GM18861 (cell line): ENCODE data around the gene TMEM165.
A peak's percentile ranks its signal among the peaks of the same experiment; 100 is the strongest.

ENCODE experiments used
- ATAC-seq: cut with Tn5 transposase; IDR thresholded peaks from one replicate; pipeline ENCODE4 v1.9.1; 2021; ENCODE audit not compliant: unreplicated experiment

TMEM165 gene

DNA sequence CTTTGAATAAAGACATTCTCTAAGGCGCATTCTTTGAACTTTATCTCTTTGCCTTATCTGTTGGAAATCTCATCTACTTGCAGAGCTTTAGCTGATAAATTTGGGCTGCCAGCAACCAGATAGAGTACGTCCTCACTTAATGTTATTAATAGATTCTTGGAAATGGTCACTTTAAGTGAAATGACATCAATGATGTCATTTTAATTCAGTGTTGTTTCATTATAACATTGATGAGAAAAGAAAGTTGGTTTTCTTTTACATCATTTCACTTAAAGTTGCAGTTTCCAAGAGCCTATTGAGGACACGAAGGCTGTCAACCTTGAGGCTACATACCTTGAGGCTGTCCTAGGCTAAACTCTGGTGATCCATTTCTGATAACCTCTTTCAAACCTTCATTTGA is 9.3 kb downstream of the TMEM165 start:
- ATAC-seq: no peak

DNA sequence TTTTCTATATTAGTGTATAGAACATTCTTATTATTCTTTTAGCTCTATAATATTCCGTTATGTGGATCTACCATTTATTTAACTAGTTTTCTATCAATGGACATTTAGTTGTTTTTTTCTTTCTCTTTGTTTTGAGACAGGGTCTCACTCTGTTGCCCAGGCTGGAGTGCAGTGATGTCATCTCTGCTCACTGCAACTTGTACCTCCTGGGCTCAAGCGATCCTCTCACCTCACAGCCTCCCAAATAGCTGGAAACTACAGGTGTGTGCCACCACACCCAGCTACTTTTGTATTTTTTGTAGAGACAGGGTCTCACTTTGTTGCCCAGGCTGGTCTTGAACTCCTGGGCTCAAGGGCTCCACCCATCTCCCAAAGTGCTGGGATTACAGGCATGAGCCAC is 10.8 kb downstream of the TMEM165 start:
- no peak for ATAC-seq

DNA sequence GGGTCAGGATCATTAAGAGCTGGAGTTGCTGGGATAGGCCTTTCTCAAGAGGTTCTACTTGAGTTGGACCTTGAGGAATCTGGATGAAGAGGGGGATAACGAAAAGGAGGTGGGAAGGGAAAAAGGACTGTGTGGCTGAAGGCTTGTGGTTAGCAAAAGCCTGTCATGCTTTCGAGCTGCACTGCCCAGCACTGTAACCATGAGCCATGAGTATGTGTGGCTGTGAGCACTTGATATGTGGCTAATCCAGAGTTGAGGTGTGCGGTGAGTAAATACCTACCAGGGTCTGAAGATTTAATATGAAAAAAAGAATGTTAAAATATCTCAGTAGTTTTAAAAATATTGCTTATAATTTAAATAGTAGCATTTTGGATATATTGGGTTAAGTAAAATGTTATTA is 11.4 kb downstream of the TMEM165 start:
- ATAC-seq: no peak

DNA sequence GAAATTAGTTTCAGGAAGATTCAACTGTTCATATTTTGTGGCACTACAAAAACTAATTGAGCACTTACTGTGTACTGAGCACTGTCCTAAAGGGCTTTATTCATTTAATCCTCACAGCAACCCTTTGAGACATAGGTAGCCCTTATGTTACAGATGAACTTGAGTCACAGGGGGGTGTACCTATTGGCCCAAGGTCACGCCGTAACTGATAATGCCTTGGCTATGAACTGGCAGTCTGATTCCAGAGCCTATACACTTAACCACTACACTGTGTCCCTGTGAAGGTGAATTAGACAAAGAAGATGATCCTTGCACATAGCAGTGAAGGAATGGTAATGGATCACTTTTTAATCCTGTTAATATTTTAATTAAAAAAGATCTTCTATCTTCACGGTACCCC is 12.0 kb downstream of the TMEM165 start:
- ATAC-seq: no peak

DNA sequence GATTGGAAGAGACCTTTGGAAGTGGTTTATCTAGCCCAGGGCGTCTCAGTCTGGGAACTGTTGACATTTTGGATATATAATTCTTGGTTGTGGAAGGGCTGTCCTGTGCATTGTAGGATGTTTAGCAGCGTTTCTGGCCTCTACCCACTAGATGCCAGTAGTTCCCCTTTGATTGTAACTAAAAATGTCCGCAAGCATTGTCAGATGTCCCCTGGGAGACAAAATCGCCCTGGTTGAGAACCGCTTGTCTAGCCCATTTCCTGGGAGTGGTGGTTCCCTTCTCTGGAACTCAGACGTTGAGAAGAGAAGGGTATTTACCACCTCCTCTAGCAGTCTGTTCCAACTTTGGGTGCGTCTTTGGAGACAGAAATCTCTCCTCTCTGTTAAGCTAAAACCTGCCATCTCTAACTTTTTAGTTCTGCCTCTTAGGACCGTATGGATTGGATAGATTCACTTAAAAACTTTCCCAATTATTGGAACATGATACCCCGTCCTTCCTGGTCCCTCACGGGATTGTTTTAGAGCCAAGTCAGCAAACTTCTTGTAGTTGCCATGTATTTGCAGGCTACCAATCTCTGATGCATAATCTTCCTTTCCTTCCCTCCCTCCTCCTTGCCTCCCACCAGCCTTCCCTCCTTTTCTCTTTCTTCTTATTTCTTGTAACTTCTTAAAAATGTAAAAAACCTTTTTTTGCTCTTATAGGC is 13.9 kb downstream of the TMEM165 start:
- ATAC-seq: peak; percentile 87

DNA sequence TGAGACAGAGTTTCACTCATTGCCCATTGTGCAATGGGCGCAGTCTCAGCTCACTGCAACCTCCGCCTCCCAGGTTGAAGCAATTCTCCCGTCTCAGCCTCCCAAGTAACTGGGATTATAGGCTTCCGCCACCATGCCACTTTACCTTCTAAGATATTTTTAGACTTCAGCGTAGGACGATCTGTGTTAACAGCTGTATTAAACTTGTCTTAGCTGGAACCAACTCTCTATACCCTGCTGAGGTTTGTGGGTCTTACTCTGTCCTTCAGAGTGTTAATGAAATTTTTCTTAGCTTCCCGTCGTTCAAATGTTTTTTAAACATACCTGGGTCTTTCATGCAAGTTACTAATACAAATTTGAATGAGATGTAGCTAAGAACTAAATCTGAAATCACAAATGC is 14.7 kb downstream of the TMEM165 start:
- no peak for ATAC-seq

DNA sequence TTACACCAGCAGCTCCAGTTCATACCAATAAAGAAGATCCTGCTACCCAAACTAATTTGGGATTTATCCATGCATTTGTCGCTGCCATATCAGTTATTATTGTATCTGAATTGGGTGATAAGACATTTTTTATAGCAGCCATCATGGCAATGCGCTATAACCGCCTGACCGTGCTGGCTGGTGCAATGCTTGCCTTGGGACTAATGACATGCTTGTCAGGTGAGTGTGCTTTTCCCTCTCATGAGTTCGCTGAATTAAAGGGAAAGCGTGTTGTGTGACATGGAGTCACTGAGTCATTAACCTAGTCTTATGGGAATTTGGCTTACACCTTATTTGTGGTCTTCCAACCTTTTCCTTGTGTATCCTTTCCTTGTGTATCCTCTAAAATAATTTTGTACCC is 15.9 kb downstream of the TMEM165 start:
- no peak for ATAC-seq

DNA sequence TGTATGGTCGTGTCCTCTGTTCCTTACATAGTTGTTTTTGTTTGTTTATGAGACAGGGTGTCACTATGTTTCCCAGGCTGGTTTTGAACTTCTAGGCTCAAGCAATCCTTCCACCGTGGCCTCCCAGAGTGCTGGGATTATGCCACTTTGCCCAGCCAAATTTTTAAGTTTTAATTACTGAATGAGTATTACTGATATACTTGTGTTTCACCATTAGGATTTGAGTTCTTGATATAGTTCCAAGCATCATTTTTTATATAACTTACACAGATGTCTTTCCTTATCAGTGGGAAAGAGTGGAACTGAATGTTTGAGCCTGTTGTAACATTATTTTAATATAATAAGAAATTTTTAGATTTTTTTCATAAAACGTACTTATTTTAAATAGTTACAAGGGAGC is 20.4 kb downstream of the TMEM165 start:
- ATAC-seq: no peak

DNA sequence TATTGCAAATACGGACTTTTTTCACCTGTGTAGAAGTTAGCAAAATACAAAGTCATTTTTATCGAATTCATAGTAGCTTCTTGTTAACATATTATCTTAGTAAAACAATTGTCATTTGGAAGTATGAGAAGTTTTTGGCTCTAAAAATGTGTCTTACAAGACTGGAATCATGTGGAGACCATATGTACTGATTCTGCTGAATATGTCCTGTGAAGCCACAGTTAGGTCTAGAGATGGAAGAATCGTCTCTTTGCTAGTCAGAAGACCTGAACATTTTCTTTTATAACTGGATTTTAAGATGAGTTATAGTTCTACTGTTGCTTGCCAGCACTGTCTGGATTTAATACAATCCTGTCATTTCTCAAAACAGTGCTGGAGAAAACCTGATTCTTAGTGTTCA is 29.0 kb downstream of the TMEM165 start:
- no peak for ATAC-seq

DNA sequence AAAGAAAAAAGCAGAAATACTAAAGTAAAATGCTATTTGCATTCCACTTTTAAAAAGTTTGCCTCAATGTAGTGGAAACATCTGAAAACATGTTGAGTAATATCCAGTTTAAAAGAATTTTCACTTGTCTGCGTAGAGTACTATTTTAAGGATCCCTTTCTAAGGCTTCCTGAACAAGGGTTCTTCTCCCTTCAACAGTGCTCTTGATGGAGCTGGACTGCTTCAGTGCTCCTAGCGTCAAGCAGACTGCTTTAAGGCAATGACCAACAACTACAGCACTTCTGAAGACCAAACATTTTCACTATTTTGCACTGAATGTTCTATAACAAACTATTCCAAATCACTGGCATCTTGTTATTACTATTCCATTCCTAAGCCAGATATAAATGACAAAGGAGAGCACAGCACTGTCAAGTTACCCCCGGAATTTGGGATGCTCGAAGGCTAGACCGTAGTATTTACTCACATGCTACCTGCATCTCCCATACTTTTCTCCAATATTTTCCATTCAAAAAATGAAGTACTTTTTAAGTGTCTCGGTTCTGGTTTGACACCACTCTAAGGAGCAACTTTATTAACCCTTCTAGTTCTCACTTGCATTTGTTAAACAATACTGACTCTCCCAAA is 36.1 kb downstream of the TMEM165 start:
- ATAC-seq: no peak

DNA sequence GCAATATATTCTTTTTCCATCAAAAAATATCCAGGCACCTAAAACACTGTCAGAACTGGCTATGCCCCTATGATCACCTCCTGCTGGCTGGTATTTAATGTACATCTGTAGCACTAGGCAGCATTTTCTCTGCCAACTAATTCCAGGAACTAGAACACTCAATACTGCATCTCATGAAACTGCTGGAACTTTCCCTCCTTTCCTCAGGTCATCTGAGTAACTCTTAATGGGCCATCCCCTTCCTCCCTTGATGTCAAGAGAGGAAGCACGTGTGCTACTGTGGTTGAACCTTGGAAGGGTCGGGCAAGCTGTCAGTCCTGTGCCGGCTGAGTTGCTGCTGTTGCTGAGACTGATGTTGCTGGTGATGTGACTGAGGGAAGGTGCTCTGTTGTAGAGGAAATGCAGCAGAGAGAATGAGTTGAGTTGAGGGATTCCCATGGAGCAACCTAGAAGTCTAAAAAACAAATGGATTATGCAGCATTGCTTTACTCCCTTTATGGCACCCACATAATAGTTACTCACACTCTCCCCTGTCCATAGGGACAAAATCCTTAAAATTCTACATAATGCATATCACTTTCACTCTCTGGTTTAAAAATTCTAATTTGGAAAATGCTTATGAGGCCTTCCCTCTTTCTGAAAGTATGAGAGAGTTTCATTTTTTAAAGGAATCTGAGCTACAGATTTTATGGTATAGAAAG is 39.5 kb downstream of the TMEM165 start:
- peak; percentile 54 for ATAC-seq

DNA sequence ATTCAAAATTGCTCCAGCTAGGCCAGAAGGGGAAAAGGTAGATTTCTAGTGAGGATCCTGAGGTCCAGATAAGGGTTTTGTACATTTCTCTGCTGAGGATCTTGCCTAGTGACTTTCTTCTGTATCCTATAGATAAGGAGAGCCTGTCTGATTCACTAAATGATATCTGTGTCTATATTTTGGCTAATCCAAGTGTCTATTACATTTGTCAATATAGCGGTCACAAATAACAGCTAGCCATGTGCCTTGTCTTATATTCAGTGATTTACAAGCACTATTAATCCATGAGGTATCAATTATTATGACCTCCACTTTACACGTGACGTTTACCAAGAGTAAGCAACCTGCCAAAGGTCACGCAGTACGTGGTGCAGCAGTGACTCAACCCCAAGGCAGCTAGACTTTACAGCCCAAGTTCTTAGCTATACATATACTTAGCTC is 41.6 kb downstream of the TMEM165 start:
- ATAC-seq: no peak

DNA sequence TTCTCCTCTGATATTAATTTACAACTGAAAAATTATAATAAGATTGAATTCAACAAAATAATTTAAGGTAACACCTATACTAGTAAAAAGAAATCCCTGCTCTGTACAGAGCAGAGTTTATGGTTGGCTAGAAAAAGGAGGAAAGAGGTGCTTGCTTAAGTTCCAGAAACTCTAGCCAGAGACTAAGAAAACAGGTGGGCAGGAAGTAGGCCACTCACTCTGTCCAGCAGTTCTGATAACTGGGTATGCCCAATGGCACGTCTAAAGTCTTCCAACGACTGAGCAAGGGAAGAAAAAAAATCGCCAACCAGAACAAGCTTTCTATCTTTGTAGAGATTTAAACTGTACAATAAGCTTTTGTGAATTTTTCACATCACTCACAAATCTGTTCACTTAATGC is 42.1 kb downstream of the TMEM165 start:
- no peak for ATAC-seq

DNA sequence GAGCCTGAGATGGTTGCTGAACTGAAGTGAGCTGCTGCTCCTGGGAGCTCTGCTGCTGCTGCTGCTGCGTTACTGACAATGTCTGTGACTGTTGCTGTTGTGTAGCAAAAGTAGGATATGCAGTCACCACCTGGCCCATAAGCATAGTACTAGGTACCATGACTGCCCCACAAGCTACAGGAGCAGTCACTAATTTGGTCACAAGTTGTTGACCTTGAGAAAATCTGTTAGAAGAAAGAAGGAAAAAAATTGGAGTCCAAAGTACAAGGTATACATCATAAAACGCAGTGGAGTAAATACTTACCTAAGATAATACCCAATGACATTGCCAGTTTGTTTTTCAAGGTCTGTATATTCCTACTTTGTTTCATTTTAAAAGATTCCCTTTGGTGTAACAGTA is 42.6 kb downstream of the TMEM165 start:
- no peak for ATAC-seq

DNA sequence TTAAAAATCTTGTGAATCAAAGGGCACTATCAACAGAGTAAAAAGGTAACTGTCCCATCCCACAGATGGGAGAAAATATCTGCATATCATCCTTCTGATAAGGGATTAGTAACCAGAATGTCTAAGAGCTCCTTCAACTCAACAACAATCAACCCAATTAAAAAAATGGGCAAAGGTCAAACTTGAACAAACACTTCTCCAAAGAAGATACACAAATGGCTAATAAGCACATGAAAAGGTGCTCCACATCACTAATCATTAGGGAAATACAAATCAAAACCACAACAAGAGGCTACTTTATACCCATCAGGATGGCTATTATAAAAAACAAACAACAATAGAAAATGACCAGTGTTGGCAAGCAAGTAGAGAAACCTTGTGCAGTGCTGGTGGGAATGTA is 43.3 kb downstream of the TMEM165 start:
- ATAC-seq: no peak

DNA sequence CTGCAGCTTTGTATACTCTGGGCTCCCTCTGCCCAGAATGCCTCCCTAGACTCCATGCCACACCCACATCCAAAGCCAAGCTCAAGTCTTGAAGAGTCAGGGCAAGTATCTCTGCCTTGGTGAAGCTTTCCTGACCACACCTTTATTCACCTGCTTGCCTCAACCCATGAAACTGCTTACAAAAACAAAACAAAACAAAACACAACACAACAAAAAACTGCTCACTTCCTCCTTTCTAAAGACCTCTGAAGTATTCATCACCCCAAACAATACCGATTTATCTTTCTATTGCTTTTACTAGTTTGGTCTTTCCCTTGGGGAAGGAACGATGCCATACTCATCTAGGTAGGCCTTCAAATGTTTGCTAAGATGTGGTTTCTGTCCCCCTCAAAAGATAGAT is 45.0 kb downstream of the TMEM165 start:
- no peak for ATAC-seq

DNA sequence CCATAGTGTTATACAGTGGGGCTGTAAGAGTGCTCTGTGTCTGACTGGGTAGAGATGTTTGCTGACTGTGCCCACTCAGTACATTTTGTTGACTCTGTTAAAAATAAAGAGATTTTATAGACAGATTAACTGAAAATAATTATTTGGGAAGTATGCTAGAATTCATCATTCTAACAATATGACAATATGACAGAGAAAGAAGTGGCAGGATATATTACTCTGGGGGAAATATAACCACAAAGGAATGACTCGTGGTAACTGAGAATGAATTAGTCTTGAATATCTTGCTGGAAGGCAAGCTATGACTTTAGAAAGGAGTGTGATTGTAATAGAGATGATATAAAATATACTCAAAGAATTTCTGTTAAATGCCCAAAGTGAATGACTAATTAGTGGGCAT is 46.8 kb downstream of the TMEM165 start:
- no peak for ATAC-seq

DNA sequence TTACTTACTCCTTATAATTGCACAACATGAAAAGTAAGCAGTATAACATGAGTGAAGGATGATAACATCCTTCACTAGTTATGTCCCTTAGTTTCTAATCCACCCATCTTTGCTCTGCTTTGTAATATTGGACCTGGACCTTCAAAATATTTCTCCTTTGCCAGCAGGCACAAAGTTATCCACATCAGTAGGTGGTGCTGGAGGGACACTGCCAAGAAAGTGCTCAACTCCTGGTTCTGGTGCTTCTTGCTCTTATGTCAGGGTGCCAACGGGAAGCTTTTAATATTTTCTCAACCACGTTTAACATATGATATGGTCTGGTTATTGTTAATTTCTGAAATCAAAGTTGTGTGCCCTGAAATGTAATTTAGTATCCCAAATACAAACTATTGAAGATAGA is 49.1 kb downstream of the TMEM165 start:
- no peak for ATAC-seq

DNA sequence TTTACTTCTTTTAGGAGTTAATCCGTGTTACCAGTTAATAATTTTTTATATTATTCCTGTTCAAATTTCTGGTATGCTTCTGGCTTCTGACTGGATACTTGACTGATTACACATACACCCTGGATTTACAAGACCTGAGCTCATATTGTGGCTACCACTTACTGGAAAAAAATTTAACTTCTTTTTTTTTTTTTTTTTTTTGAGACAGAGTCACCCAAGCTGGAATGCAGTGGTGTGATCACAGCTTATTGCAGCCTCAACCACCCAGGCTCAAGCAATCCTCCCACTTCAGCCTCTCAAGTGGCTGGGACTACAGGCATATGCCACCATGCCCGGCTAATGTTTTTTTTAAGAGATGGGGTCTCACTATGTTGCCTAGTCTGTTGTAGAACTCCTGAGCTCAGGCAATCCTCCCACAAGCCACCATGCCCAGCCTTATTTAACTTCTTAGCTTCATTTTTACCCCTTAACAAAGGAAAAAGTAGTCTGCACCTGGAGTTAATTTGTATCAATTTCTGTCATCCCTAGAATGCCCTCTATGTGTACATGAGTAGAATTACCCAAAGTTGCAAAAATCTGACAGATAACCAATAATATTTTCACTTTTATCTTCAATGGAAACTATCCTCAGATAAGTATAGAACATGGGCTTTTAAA is 50.3 kb downstream of the TMEM165 start:
- no peak for ATAC-seq

DNA sequence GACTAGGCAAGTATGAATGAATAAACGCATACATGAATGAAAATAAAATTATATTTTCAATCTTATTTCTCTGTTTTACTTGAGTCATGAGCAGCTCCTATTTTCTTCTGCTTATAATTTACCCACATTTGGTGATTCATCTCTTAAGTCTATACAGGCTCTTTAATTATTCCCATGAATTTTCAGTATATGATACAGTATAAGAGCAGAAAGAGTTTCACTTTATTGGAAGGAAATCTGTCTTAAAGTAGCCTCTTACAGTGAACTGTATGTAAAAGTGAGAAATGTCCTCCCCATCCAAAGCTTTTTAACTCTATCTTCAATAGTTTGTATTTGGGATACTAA is 50.8 kb downstream of the TMEM165 start:
- no peak for ATAC-seq

DNA sequence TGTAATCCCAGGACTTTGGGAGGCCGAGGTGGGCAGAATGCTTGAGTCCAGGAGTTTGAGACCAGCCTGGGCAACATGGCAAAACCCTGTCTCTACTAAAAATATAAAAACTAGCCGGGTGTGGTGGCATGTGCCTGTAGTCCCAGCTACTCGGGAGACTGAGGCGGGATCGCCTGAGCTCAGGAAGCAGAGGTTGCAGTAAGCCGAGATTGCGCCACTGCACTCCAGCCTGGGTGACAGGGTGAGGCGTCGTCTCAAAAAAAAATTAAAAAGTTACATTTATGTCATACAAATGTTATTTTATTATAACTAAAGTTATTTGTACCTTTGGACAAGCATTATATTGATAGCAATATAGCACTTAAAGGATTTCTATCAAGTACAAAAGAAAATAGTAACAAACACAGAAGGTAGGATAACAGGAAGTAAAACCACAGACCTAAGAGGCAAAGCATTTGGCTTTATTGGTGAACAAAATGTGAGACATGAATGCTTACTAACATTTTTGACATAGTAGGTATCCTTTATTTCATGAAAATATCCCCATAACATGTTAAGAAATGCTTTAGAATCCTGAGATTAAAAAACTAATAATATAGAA is 51.5 kb downstream of the TMEM165 start:
- no peak for ATAC-seq

DNA sequence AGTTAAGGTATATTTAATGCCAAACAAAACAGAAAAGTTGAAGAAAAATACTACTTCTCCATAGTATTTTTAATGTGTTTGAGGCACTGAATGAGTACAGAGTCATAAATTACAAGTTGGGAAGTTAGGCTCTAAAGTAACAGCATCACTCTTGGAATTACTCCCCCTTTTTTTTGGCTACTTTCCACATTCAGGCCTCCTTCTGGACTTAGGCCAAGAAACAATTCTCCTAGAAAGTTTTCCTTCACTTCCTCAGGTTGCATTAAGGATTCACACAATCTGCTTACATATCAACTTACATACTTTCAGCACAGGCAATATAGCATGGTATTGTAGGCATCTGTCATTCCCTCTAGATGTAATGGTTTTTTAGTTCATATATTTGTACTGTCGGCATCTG is 52.1 kb downstream of the TMEM165 start:
- ATAC-seq: no peak
